GM12878 (cell line): Measurements from ENCODE around the gene USF3.

Experiments
- IKZF1 ChIP-seq: fragments of 450-650 bp; conservative IDR thresholded peaks from 2 replicates; pipeline ENCODE4 v1.6.1; 2017; ENCODE audit warnings: antibody characterized with exemption, mild to moderate bottlenecking
- NFYB ChIP-seq: IDR thresholded peaks from 2 replicates; pipeline ENCODE4 v1.6.1; 2011; ENCODE audit warnings: low read depth, mild to moderate bottlenecking, low read length, improper control_type of control experiment, moderate library complexity; ENCODE audit not compliant: insufficient read depth
- NR2C2 ChIP-seq: IDR thresholded peaks from 2 replicates; pipeline ENCODE4 v1.6.1; 2011; ENCODE audit warnings: borderline replicate concordance, low read depth; ENCODE audit not compliant: control insufficient read depth, insufficient read length
- POLR2A ChIP-seq: IDR thresholded peaks from 2 replicates; pipeline ENCODE4 v1.6.1; 2011; ENCODE audit warnings: low read depth, mild to moderate bottlenecking, low read length
- TAF1 ChIP-seq: IDR thresholded peaks from 2 replicates; pipeline ENCODE4 v1.6.1; 2011; ENCODE audit warnings: mild to moderate bottlenecking, low read depth, low read length, borderline replicate concordance
- YY1 ChIP-seq: IDR thresholded peaks from 2 replicates; pipeline ENCODE4 v1.6.1; 2011; ENCODE audit warnings: low read depth, mild to moderate bottlenecking, low read length
- ZBED1 ChIP-seq: IDR thresholded peaks from 2 replicates; pipeline ENCODE4 v1.6.1; 2016; ENCODE audit warnings: borderline replicate concordance
- TF ChIP-seq, protein P1 (sequence below), 3 experiments: IDR thresholded peaks in 2 of 3; conservative IDR thresholded peaks in 1 of 3; 2 replicates each; pipeline ENCODE4 v1.5.1; 2011; ENCODE audit warnings: low read depth in 3 of 3, low read length in 3 of 3, mild to moderate bottlenecking in 3 of 3, control low read depth in 2 of 3, moderate library complexity in 2 of 3, inconsistent platforms in 1 of 3, mixed read lengths in 1 of 3; ENCODE audit not compliant: control insufficient read depth in 2 of 3, insufficient read depth in 1 of 3; ENCODE audit errors: extremely low read depth in 1 of 3

DNA sequence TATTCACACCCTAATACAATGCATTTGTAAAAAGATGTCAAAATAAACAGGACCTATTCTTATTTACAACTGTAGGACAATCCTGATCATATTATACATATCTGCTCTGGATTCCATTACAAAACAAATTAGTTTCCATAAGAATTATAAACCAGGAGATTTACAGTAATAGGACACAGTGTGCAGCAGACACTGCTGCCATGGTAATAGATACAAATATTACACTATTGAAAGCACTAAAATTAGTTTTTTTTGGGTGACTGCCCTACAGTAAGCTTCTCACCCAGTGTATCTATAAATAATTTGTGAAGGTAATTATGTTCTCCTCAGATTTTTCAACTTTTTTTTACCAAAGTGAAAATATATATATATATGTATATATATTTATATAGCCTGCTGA lies 47.9 kb downstream of the USF3 start:
- TF ChIP-seq YY1 = no peak
- no peak for TF ChIP-seq NR2C2
- no peak for TF ChIP-seq IKZF1
- no peak for TF ChIP-seq ZBED1
- TF ChIP-seq, protein P1, sequence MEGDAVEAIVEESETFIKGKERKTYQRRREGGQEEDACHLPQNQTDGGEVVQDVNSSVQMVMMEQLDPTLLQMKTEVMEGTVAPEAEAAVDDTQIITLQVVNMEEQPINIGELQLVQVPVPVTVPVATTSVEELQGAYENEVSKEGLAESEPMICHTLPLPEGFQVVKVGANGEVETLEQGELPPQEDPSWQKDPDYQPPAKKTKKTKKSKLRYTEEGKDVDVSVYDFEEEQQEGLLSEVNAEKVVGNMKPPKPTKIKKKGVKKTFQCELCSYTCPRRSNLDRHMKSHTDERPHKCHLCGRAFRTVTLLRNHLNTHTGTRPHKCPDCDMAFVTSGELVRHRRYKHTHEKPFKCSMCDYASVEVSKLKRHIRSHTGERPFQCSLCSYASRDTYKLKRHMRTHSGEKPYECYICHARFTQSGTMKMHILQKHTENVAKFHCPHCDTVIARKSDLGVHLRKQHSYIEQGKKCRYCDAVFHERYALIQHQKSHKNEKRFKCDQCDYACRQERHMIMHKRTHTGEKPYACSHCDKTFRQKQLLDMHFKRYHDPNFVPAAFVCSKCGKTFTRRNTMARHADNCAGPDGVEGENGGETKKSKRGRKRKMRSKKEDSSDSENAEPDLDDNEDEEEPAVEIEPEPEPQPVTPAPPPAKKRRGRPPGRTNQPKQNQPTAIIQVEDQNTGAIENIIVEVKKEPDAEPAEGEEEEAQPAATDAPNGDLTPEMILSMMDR (IDR thresholded peaks at IDR 0.05 in 2 of 3, conservative IDR thresholded peaks at IDR 0.05 in 1 of 3; ENCODE audit: control insufficient read depth in 2 of 3, extremely low read depth in 1 of 3, insufficient read depth in 1 of 3, low read depth in 3 of 3, low read length in 3 of 3) = no peak
- TF ChIP-seq NFYB = no peak
- no peak for TF ChIP-seq TAF1
- no peak for TF ChIP-seq POLR2A
